ENCODE results near the gene PKN3.

GRCh38 chr9:128706045-128706444 lies 3.7 kb downstream of the PKN3 start:
- TF ChIP-seq EZH2phosphoT487 (IDR thresholded peaks at IDR 0.05; ENCODE audit: borderline replicate concordance, low read length) (no peak), CTCF (conservative IDR thresholded peaks at IDR 0.05; ENCODE audit: low read depth, low read length) (no peak), EZH2 (IDR thresholded peaks at IDR 0.05; ENCODE audit: low read length, unreplicated experiment) (no peak)
